K562 (cell line): ENCODE data around the gene SLC37A3. TPM values are rescaled to one million over a fixed set of nuclear protein-coding genes. Genes with fewer than 3 reads are reported as not detected.

Experiments
- BRD4 ChIP-seq: fragments of 200-600 bp; sonication (generic); IDR thresholded peaks from 2 replicates; pipeline ENCODE4 v1.6.1; 2017; ENCODE audit warnings: inconsistent platforms
- DDX20 ChIP-seq: fragments of 450-650 bp; IDR thresholded peaks from 2 replicates; pipeline ENCODE4 v1.6.1; 2016; ENCODE audit warnings: missing genetic modification characterization, low read depth, mild to moderate bottlenecking, missing compliant biosample characterization, moderate library complexity
- FOXO4 ChIP-seq: fragments of 450-650 bp; formaldehyde crosslinking; IDR thresholded peaks from 2 replicates; pipeline ENCODE4 v1.4.0; 2020; ENCODE audit warnings: mild to moderate bottlenecking, moderate library complexity
- HMGXB4 ChIP-seq: sonication (generic); formaldehyde crosslinking; IDR thresholded peaks from 2 replicates; pipeline ENCODE4 v1.8.1; 2023; ENCODE audit warnings: mild to moderate bottlenecking, missing genetic modification reagents
- HSF4 ChIP-seq: fragments of 250-450 bp; sonication (Bioruptor Pico); IDR thresholded peaks from 2 replicates; pipeline ENCODE4 v2.1.2; 2022; ENCODE audit warnings: mild to moderate bottlenecking, moderate library complexity, borderline replicate concordance
- MTA2 ChIP-seq: fragments of 450-650 bp; IDR thresholded peaks from 2 replicates; pipeline ENCODE4 v1.6.1; 2016; ENCODE audit warnings: low read depth
- NCOA1 ChIP-seq: fragments of 450-650 bp; IDR thresholded peaks from 2 replicates; pipeline ENCODE4 v1.6.1; 2016; ENCODE audit warnings: low read depth
- NFE2 ChIP-seq: IDR thresholded peaks from 2 replicates; pipeline ENCODE4 v1.6.1; 2014; ENCODE audit warnings: antibody characterized with exemption, low read depth
- PHF8 ChIP-seq: fragments of 200-600 bp; sonication (generic); IDR thresholded peaks from 2 replicates; pipeline ENCODE4 v1.6.1; 2012; ENCODE audit warnings: mixed run types, mild to moderate bottlenecking, inconsistent platforms, low read length, moderate library complexity, borderline replicate concordance
- RFX1 ChIP-seq: fragments of 450-650 bp; IDR thresholded peaks from 2 replicates; pipeline ENCODE4 v1.6.1; 2016; ENCODE audit warnings: mild to moderate bottlenecking, moderate library complexity
- SRSF7 ChIP-seq: fragments of 200-400 bp; formaldehyde crosslinking; optimal IDR thresholded peaks from 2 replicates; pipeline ENCODE3; 2017; ENCODE audit warnings: mild to moderate bottlenecking, low read depth, low read length
- SRSF9 ChIP-seq: fragments of 200-400 bp; formaldehyde crosslinking; IDR thresholded peaks from 2 replicates; pipeline ENCODE4 v1.6.1; 2017; ENCODE audit warnings: low read depth, low read length, borderline replicate concordance
- THRB ChIP-seq: fragments of 450-650 bp; formaldehyde crosslinking; conservative IDR thresholded peaks from 2 replicates; pipeline ENCODE4 v1.4.0; 2022; ENCODE audit warnings: mild to moderate bottlenecking, missing genetic modification characterization
- XRCC4 ChIP-seq: IDR thresholded peaks from one replicate; pipeline ENCODE4 v1.6.1; 2011; ENCODE audit not compliant: insufficient read depth, insufficient read length; ENCODE audit errors: extremely low read depth
- ZNF23 ChIP-seq: fragments of 250-450 bp; sonication (Bioruptor Pico); IDR thresholded peaks from 2 replicates; pipeline ENCODE4 v1.4.0; 2020; ENCODE audit warnings: mild to moderate bottlenecking
- ZNF696 ChIP-seq: fragments of 250-450 bp; sonication (Bioruptor Pico); conservative IDR thresholded peaks from 2 replicates; pipeline ENCODE4 v1.4.0; 2020; ENCODE audit warnings: mild to moderate bottlenecking, moderate library complexity
- ZNF780A ChIP-seq: fragments of 250-450 bp; sonication (Bioruptor Pico); IDR thresholded peaks from 2 replicates; pipeline ENCODE4 v1.5.0; 2021; ENCODE audit warnings: mild to moderate bottlenecking
- polyA plus RNA-seq, 8 experiments: library from polyadenylated mRNA; depleted of rRNA in 4 of 8; stranded (reverse) in 5 of 8; unstranded in 3 of 8; fragments of >200 nt; fragmentation: Nextera tagmentation in 2 of 8; fragmentation: Illumina TruSeq in 1 of 8; extraction: Ambion mirVana in 2 of 8; extraction: Trizol in 1 of 8; gene quantifications; 2 replicates each; pipeline versions ENCODE4 v1.2.1 to v1.2.3, GENCODE V29; 2011 to 2014; ENCODE audit warnings: inconsistent platforms in 1 of 8, missing spikeins in 1 of 8
- total RNA-seq, 7 experiments: library from RNA; depleted of rRNA in 6 of 7; stranded (reverse); fragments of >200 nt in 6 of 7; fragmentation: Illumina TruSeq in 2 of 7; extraction: Trizol in 2 of 7; gene quantifications; 2 replicates each; pipeline versions ENCODE4 v1.2.1 to v1.2.3, GENCODE V29; 2011 to 2021; ENCODE audit warnings: low replicate concordance in 1 of 7
- TF ChIP-seq, protein P1 (sequence below): fragments of 250-450 bp; sonication (Bioruptor Pico); IDR thresholded peaks from 2 replicates; pipeline ENCODE4 v1.4.0; 2020; ENCODE audit warnings: mild to moderate bottlenecking, moderate library complexity
- TF ChIP-seq, protein P2 (sequence below): IDR thresholded peaks from 2 replicates; pipeline ENCODE4 v1.6.1; 2011; ENCODE audit warnings: borderline replicate concordance, low read depth, mild to moderate bottlenecking, moderate library complexity, low read length; ENCODE audit not compliant: insufficient read depth, poor library complexity, severe bottlenecking

Gene SLC37A3
- total and polyA plus RNA-seq, 9 of the 15 experiments (the other 6 are each of a cell fraction or from before 2014, with no cell fraction given) = 11.7 to 59.1 (median 26.8) TPM

DNA sequence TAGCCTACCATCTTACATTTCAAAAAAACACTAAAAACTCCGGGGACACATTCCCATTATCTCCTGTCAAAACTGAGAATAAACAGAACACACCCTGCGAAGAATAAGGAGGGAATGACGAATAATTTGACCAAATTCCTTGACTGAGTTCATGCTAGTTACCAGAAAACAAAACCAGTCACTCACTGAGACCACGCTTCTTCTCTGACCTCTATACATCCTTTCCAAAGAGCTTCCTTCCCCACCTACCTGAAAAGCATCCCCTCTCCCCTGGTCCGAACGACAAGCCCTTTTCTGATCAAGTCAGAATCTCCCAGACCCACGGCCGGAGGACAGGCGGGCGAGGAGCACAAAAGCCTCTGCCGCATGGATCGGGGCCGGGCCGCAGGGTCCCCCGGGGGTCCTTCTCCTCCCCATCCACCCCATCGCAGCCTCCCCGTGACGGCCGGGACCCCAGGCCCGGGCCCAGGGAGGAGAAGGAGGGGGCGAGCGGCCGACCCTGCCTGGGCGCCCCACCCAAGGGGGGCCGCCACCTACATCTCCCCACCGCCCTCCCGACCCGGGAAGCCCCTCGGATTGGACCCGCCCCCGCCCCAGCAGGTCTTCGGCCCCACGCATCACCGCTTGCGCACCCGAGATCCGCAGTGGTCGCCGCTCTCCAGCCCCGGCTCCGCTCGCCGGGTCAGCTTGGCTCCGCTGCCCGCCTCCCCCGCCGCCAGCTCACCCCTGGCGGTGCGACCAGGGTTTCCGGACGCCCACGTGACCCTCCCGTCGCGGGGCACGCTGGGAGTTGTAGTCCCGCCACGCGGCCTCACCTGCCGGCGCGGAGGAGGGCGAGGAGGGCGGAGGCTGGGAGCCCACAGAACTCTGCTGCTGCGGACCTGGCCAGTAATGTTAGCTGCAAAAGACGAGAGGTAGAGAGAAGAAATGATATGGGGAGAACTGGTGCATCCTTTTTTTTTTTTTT, at the start of gene SLC37A3 (continued):
- TF ChIP-seq DDX20 (tag) (no peak), SRSF9 (no peak), XRCC4 (no peak), RFX1 (no peak), NFE2 (no peak), BRD4 (no peak), ZNF23 (CRISPR knock-in tag) (no peak), THRB (CRISPR knock-in tag) (no peak), PHF8 (peak; percentile 90), ZNF696 (CRISPR knock-in tag) (no peak), HSF4 (CRISPR knock-in tag) (no peak), FOXO4 (CRISPR knock-in tag) (no peak), HMGXB4 (CRISPR knock-in tag) (0 out of 2 replicates have a peak, but pooled peaks have one; percentile 18), NCOA1 (no peak), MTA2 (no peak), ZNF780A (no peak), SRSF7 (no peak)
- TF ChIP-seq, protein P1, sequence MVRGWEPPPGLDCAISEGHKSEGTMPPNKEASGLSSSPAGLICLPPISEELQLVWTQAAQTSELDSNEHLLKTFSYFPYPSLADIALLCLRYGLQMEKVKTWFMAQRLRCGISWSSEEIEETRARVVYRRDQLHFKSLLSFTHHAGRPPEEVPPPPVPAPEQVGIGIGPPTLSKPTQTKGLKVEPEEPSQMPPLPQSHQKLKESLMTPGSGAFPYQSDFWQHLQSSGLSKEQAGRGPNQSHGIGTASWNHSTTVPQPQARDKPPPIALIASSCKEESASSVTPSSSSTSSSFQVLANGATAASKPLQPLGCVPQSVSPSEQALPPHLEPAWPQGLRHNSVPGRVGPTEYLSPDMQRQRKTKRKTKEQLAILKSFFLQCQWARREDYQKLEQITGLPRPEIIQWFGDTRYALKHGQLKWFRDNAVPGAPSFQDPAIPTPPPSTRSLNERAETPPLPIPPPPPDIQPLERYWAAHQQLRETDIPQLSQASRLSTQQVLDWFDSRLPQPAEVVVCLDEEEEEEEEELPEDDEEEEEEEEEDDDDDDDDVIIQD (CRISPR knock-in tag) = no peak
- TF ChIP-seq, protein P2, sequence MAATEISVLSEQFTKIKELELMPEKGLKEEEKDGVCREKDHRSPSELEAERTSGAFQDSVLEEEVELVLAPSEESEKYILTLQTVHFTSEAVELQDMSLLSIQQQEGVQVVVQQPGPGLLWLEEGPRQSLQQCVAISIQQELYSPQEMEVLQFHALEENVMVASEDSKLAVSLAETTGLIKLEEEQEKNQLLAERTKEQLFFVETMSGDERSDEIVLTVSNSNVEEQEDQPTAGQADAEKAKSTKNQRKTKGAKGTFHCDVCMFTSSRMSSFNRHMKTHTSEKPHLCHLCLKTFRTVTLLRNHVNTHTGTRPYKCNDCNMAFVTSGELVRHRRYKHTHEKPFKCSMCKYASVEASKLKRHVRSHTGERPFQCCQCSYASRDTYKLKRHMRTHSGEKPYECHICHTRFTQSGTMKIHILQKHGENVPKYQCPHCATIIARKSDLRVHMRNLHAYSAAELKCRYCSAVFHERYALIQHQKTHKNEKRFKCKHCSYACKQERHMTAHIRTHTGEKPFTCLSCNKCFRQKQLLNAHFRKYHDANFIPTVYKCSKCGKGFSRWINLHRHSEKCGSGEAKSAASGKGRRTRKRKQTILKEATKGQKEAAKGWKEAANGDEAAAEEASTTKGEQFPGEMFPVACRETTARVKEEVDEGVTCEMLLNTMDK = peak; percentile 98
